Measurements from ENCODE around the gene ERG28.

ERG28 gene

GRCh38 chr14:75626396-75626795 lies 34.3 kb downstream of the ERG28 start:
- H3K4me3 ChIP-seq (ENCODE audit: low read depth, low read length): no peak overlapping the region
- DNase-seq (ENCODE audit: low read depth): no peak
- TF ChIP-seq POLR2A (IDR thresholded peaks at IDR 0.05; ENCODE audit: extremely low read depth, insufficient read length): no peak
- TF ChIP-seq CTCF (IDR thresholded peaks at IDR 0.05; ENCODE audit: low read depth, low read length): no peak

GRCh38 chr14:75625034-75625433 lies 35.6 kb downstream of the ERG28 start:
- DNase-seq (ENCODE audit: low read depth): no peak
- H3K4me3 ChIP-seq (ENCODE audit: low read depth, low read length): no peak overlapping the region
- no peak for TF ChIP-seq POLR2A (IDR thresholded peaks at IDR 0.05; ENCODE audit: extremely low read depth, insufficient read length)
- TF ChIP-seq MYC (IDR thresholded peaks at IDR 0.05; ENCODE audit: low read depth, low read length): no peak
- TF ChIP-seq CTCF (IDR thresholded peaks at IDR 0.05; ENCODE audit: low read depth, low read length): no peak
- no peak for TF ChIP-seq MAX (IDR thresholded peaks at IDR 0.05; ENCODE audit: low read depth, low read length)

- no peak for DNase-seq (ENCODE audit: low read depth)
- H3K4me3 ChIP-seq (ENCODE audit: low read depth, low read length): no peak overlapping the region
- TF ChIP-seq CTCF (IDR thresholded peaks at IDR 0.05; ENCODE audit: low read depth, low read length) (no peak), MAX (IDR thresholded peaks at IDR 0.05; ENCODE audit: low read depth, low read length) (no peak), POLR2A (IDR thresholded peaks at IDR 0.05; ENCODE audit: extremely low read depth, insufficient read length) (no peak), MYC (IDR thresholded peaks at IDR 0.05; ENCODE audit: low read depth, low read length) (no peak)
Measured at GRCh38 chr14:75619548-75619947, 41.1 kb downstream of the ERG28 start.

- H3K4me3 ChIP-seq (ENCODE audit: low read depth, low read length): no peak overlapping the region
- TF ChIP-seq CTCF (IDR thresholded peaks at IDR 0.05; ENCODE audit: low read depth, low read length) (no peak), POLR2A (IDR thresholded peaks at IDR 0.05; ENCODE audit: extremely low read depth, insufficient read length) (no peak), MYC (IDR thresholded peaks at IDR 0.05; ENCODE audit: low read depth, low read length) (no peak), MAX (IDR thresholded peaks at IDR 0.05; ENCODE audit: low read depth, low read length) (no peak)
- DNase-seq (ENCODE audit: low read depth): peak; percentile 79
Measured at GRCh38 chr14:75615200-75615599, 45.5 kb downstream of the ERG28 start.

GRCh38 chr14:75614179-75614578 lies 46.5 kb downstream of the ERG28 start:
- no peak overlapping the region for H3K4me3 ChIP-seq (ENCODE audit: low read depth, low read length)
- peak; percentile 45 for DNase-seq (ENCODE audit: low read depth)
- TF ChIP-seq POLR2A (IDR thresholded peaks at IDR 0.05; ENCODE audit: extremely low read depth, insufficient read length) (no peak), MAX (IDR thresholded peaks at IDR 0.05; ENCODE audit: low read depth, low read length) (no peak), CTCF (IDR thresholded peaks at IDR 0.05; ENCODE audit: low read depth, low read length) (no peak), MYC (IDR thresholded peaks at IDR 0.05; ENCODE audit: low read depth, low read length) (no peak)

GRCh38 chr14:75612157-75612556 lies 48.5 kb downstream of the ERG28 start:
- no peak for TF ChIP-seq CTCF (IDR thresholded peaks at IDR 0.05; ENCODE audit: low read depth, low read length)
- no peak for TF ChIP-seq POLR2A (IDR thresholded peaks at IDR 0.05; ENCODE audit: extremely low read depth, insufficient read length)
- TF ChIP-seq MAX (IDR thresholded peaks at IDR 0.05; ENCODE audit: low read depth, low read length): no peak
- H3K4me3 ChIP-seq (ENCODE audit: low read depth, low read length): no peak overlapping the region
- no peak for DNase-seq (ENCODE audit: low read depth)

Data from NB4 (cell line).